ENCODE data around the gene ZBTB12. TPM values are rescaled to one million over a fixed set of nuclear protein-coding genes. Genes with fewer than 3 reads are reported as not detected.

ZBTB12 gene
- 3.3 and 3.7 TPM in 2 replicates for total RNA-seq

GRCh38 chr6:31901953-31902643, at the start of gene ZBTB12:
ZBTB12 (minus strand) TSS chr6:31902086; CDS start chr6:31901305, 781 bp downstream.

GRCh38 chr6:31945507-31946369, 43.9 kb upstream of the ZBTB12 start, which contains the start of gene CFB:
CFB (plus strand) TSS chr6:31946095; CDS start chr6:31946222, 127 bp downstream.

GRCh38 chr6:31927242-31927862, 25.5 kb upstream of the ZBTB12 start, which contains the start of gene C2:
C2 (plus strand) TSS chr6:31927717; CDS start chr6:31927753, 36 bp downstream.

GRCh38 chr6:31897612-31898382, 4.1 kb downstream of the ZBTB12 start, which contains the start of gene EHMT2:
EHMT2 (minus strand) TSS chr6:31897698; CDS start chr6:31897677, 21 bp downstream.

DNA sequence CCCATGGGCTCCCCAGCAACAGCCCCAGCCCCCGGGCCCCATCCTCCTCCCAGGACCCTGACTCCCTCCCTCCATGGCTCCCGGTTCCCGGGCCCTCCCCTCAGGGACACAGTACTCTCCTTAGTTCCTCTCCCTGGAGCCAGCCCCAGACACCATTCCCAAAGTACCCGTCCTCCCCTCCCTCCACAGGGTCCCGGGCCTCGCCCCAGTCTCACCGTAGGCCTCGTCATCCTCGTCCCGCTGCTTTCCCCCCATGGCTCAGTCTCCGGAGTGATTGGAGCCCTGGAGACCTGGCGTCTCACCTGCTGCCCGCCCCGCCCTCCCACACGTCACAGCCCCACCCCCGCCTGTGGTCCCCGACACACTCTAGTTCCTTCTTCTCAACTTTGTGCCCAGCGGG, 23.2 kb downstream of the ZBTB12 start, which contains the start of gene SLC44A4:
SLC44A4 (minus strand) TSS at position 272 of the 400 bp plus-strand sequence; CDS start at position 255, 17 bp downstream.

GRCh38 chr6:31862344-31863235, 39.3 kb downstream of the ZBTB12 start, which contains the start of gene NEU1:
NEU1 (minus strand) TSS chr6:31862821; CDS start chr6:31862776, 45 bp downstream.

Other genes starting within 250 kb of the ZBTB12 start
- gene BAG6, start 249.4 kb downstream of the ZBTB12 start, total RNA-seq, result 107 and 122 TPM in 2 replicates
- 1.5 and 1.8 TPM in 2 replicates for gene APOM, start 246.2 kb downstream of the ZBTB12 start, total RNA-seq
- 22.2 and 26.7 TPM in 2 replicates for gene C6orf47, start 241.3 kb downstream of the ZBTB12 start, total RNA-seq
- 14.3 and 15.4 TPM in 2 replicates for gene GPANK1, start 237.1 kb downstream of the ZBTB12 start, total RNA-seq
- gene CSNK2B, start 236.0 kb downstream of the ZBTB12 start, total RNA-seq, result 80.7 and 85.0 TPM in 2 replicates
- gene LY6G5B, start 232.1 kb downstream of the ZBTB12 start, total RNA-seq, result 2.0 and 3.2 TPM in 2 replicates
- 0.40 and 0.75 TPM in 2 replicates for gene LY6G5C, start 221.0 kb downstream of the ZBTB12 start, total RNA-seq
- 51.5 and 62.8 TPM in 2 replicates for gene ABHD16A, start 198.8 kb downstream of the ZBTB12 start, total RNA-seq
- gene LY6G6F, start 195.2 kb downstream of the ZBTB12 start, total RNA-seq, result not detected in 2 replicates
- gene LY6G6D, start 186.7 kb downstream of the ZBTB12 start, total RNA-seq, result not detected in 2 replicates
- gene LY6G6C, start 180.3 kb downstream of the ZBTB12 start, total RNA-seq, result not detected in 2 replicates
- gene MPIG6B, start 178.7 kb downstream of the ZBTB12 start, total RNA-seq, result not detected in 2 replicates
- 112 and 142 TPM in 2 replicates for gene DDAH2, start 172.8 kb downstream of the ZBTB12 start, total RNA-seq
- 784 and 832 TPM in 2 replicates for gene CLIC1, start 165.6 kb downstream of the ZBTB12 start, total RNA-seq
- gene MSH5, start 162.1 kb downstream of the ZBTB12 start, total RNA-seq, result 5.3 and 5.4 TPM in 2 replicates
- 1.8 and 1.9 TPM in 2 replicates for gene SAPCD1, start 139.4 kb downstream of the ZBTB12 start, total RNA-seq
- gene VWA7, start 124.8 kb downstream of the ZBTB12 start, total RNA-seq, result 0.13 and 0.19 TPM in 2 replicates
- gene VARS1, start 106.3 kb downstream of the ZBTB12 start, total RNA-seq, result 37.6 and 48.4 TPM in 2 replicates
- gene LSM2, start 95.1 kb downstream of the ZBTB12 start, total RNA-seq, result 17.9 and 25.9 TPM in 2 replicates
- 1.5 and 1.6 TPM in 2 replicates for gene HSPA1L, start 86.8 kb downstream of the ZBTB12 start, total RNA-seq
- gene HSPA1A, start 86.5 kb downstream of the ZBTB12 start, total RNA-seq, result 97.9 and 108 TPM in 2 replicates
- gene HSPA1B, start 74.3 kb downstream of the ZBTB12 start, total RNA-seq, result 158 and 185 TPM in 2 replicates
- gene NEU1, start 39.3 kb downstream of the ZBTB12 start, total RNA-seq, result 60.4 and 69.0 TPM in 2 replicates
- gene SLC44A4, start 23.1 kb downstream of the ZBTB12 start, total RNA-seq, result 0.13 and 0.44 TPM in 2 replicates
- 42.3 and 49.1 TPM in 2 replicates for gene EHMT2, start 4.4 kb downstream of the ZBTB12 start, total RNA-seq
- gene C2, start 25.6 kb upstream of the ZBTB12 start, total RNA-seq, result 2.8 and 4.3 TPM in 2 replicates
- gene CFB, start 44.0 kb upstream of the ZBTB12 start, total RNA-seq, result 20.3 and 31.2 TPM in 2 replicates
- 107 and 119 TPM in 2 replicates for gene NELFE, start 56.9 kb upstream of the ZBTB12 start, total RNA-seq
- gene SKIC2, start 57.1 kb upstream of the ZBTB12 start, total RNA-seq, result 41.2 and 58.4 TPM in 2 replicates
- 9.8 and 10.2 TPM in 2 replicates for gene DXO, start 70.1 kb upstream of the ZBTB12 start, total RNA-seq
- gene C4A, start 80.0 kb upstream of the ZBTB12 start, total RNA-seq, result 5.7 and 5.8 TPM in 2 replicates
- gene C4B, start 112.7 kb upstream of the ZBTB12 start, total RNA-seq, result 4.8 and 5.0 TPM in 2 replicates
- under 0.01 and 0.62 TPM in 2 replicates for gene CYP21A2, start 136.3 kb upstream of the ZBTB12 start, total RNA-seq
- gene TNXB, start 207.3 kb upstream of the ZBTB12 start, total RNA-seq, result 33.9 and 58.7 TPM in 2 replicates
- gene ATF6B, start 226.2 kb upstream of the ZBTB12 start, total RNA-seq, result 11.8 and 16.4 TPM in 2 replicates
- 5.5 and 5.9 TPM in 2 replicates for gene FKBPL, start 228.2 kb upstream of the ZBTB12 start, total RNA-seq
- gene PRRT1, start 249.9 kb upstream of the ZBTB12 start, total RNA-seq, result 0.26 and 0.50 TPM in 2 replicates

Data from aortic smooth muscle cell (primary cell).